ENCODE measurements around the gene STRIP1. TPM values are rescaled to one million over a fixed set of nuclear protein-coding genes. Genes with fewer than 3 reads are reported as not detected.

Gene STRIP1, protein sequence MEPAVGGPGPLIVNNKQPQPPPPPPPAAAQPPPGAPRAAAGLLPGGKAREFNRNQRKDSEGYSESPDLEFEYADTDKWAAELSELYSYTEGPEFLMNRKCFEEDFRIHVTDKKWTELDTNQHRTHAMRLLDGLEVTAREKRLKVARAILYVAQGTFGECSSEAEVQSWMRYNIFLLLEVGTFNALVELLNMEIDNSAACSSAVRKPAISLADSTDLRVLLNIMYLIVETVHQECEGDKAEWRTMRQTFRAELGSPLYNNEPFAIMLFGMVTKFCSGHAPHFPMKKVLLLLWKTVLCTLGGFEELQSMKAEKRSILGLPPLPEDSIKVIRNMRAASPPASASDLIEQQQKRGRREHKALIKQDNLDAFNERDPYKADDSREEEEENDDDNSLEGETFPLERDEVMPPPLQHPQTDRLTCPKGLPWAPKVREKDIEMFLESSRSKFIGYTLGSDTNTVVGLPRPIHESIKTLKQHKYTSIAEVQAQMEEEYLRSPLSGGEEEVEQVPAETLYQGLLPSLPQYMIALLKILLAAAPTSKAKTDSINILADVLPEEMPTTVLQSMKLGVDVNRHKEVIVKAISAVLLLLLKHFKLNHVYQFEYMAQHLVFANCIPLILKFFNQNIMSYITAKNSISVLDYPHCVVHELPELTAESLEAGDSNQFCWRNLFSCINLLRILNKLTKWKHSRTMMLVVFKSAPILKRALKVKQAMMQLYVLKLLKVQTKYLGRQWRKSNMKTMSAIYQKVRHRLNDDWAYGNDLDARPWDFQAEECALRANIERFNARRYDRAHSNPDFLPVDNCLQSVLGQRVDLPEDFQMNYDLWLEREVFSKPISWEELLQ
- polyA plus RNA-seq (ENCODE audit: insufficient read length): 57.4 TPM
- long read RNA-seq, donor 1, partial matches to known transcripts: 5 of 9 reads
- long read RNA-seq, donor 1, other reads (novel, unspliced or antisense): 0 of 9 reads
- long read RNA-seq, donor 2, partial matches to known transcripts: 7 of 9 reads
- long read RNA-seq, donor 2, other reads (novel, unspliced or antisense): 0 of 9 reads
- long read RNA-seq, donor 3, partial matches to known transcripts: 7 of 8 reads
- long read RNA-seq, donor 3, other reads (novel, unspliced or antisense): 0 of 8 reads
- long read RNA-seq, donor 4, partial matches to known transcripts: 0 of 1 reads
- long read RNA-seq, donor 4, other reads (novel, unspliced or antisense): 0 of 1 reads
- long read RNA-seq, donor 5, transcript STRIP1-201 (21 exons, 3,265 nt): major isoform, 6 of 12 reads
- long read RNA-seq, donor 5, partial matches to known transcripts: 5 of 12 reads
- long read RNA-seq, donor 5, other reads (novel, unspliced or antisense): 0 of 12 reads
- long read RNA-seq, donor 6, partial matches to known transcripts: 0 of 5 reads
- long read RNA-seq, donor 6, other reads (novel, unspliced or antisense): 0 of 5 reads
- long read RNA-seq, donor 7, transcript STRIP1-201 (21 exons, 3,265 nt): major isoform, 5 of 23 reads
- long read RNA-seq, donor 7, partial matches to known transcripts: 16 of 23 reads
- long read RNA-seq, donor 7, other reads (novel, unspliced or antisense): 0 of 23 reads
- long read RNA-seq, donor 8: 0 reads

DNA sequence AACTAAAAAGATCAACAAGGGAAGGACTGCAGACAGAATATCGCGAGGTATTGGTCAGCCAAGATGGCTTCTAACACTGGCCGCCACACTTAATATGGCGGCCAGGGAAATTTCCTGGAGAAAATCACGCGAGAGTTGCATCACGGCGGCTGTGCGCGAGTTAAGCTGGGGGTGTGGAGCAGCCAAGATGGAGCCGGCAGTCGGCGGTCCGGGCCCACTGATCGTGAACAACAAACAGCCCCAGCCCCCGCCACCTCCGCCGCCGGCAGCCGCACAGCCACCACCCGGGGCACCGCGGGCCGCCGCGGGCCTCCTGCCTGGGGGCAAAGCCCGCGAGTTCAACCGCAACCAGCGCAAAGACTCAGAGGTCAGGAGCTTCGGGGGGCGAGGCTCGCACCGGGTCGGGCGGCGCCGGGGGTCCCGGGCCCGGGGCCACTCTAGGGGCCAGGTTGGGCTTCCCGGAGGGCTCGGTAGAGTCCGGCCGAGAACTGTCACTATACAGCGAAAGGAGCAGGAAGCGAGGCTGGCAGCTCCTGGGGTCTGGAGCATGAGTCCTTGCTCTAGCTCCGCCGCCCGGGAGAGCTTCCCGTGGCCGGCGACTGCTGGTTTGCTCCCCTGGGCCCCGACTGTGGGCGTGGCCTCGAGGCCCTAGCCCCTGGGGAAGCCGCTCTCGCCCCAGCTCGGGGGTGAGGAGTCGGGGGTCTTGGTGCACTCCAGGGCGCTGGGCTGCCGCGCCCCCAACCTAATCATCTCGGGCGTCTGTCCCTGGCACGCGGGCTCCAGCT lies at the start of gene STRIP1:
TSS of gene STRIP1 (plus strand) at position 174 of the 785 bp plus-strand sequence. CDS start at position 188, 14 bp downstream.
- peak; percentile 96 for DNase-seq

DNA sequence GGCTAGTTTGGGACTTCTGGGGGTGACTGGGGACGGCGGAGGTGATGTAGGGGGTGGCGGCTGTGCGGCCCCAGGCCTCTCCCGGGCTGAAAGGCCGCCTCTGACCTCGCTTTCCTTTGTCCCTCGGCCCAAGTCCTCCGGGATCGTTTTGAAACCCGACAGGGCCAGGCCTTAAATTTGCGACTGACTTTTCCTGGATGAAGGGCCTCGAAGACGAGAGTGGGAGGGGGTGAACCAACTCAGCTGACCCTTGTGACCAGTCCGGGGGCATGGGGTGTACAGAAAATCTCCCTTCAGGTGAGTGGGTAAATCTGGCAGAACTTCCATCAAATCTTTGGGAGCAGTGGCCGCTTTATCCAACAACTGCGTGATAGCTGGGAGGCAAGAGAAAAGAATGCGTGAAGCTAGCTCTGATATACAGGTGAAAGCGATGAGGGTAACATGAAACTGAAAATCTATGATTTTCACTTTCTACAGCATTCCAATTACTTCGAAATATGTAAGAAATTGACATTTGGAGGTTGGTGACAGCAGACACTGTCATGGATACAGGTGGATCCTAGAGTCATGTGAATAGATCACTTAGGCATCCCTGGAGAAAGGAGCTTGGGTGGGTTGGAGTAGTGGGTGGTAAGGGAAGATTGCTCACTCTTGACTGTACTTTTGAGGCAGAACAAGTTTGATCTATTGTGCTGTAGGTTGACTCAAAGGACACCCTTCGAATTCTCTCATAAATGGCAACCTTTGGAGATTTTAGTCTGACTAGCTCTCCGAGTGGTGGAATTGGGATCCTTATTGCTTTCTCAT lies 49.0 kb upstream of the STRIP1 start:
- no peak for DNase-seq

DNA sequence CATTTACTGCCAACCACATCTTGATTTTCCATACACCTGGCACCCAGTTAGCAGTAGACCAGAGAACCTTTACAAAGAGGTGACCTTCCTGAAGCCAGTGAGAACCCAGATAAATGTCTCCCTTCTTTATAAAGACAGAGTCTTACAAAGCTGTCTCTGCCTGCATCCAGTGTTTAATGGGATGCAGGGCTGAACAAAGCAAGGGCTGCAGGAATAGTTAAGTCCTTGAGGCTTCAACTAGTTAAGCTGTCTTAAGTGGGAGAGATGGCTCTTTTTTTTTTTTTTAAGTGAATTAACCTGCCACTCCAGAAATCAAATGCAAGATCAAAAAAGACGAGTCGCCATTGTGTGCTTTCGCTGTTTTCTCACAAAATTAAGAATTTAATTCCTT lies 48.4 kb upstream of the STRIP1 start:
- DNase-seq: no peak

DNA sequence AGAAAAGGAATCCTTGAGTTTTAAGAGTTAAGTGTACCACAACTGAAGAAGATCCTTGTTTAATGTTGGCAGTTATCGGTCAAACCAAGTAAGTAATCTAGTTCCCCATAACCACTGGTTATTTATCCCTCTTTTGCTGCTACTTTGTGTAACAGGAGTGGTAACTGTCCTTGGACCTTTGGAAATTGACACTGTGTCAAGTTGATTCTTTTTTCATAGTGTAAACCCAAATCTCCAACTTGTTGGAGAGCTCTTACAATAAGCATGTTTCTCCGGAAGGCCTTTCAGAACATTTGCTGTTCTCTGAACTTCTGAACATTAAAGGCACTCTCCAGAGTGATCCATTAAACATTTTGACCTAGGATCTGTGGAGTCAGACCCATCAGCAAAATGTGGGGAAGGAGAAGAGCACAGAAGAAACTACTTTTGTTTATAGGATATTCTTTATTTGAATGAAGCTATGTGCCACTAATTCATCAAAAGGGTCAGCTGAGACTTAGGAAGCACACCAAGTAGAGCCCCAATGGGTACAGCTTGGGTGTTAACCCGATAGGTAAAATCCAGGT lies 46.0 kb upstream of the STRIP1 start:
- no peak for DNase-seq

DNA sequence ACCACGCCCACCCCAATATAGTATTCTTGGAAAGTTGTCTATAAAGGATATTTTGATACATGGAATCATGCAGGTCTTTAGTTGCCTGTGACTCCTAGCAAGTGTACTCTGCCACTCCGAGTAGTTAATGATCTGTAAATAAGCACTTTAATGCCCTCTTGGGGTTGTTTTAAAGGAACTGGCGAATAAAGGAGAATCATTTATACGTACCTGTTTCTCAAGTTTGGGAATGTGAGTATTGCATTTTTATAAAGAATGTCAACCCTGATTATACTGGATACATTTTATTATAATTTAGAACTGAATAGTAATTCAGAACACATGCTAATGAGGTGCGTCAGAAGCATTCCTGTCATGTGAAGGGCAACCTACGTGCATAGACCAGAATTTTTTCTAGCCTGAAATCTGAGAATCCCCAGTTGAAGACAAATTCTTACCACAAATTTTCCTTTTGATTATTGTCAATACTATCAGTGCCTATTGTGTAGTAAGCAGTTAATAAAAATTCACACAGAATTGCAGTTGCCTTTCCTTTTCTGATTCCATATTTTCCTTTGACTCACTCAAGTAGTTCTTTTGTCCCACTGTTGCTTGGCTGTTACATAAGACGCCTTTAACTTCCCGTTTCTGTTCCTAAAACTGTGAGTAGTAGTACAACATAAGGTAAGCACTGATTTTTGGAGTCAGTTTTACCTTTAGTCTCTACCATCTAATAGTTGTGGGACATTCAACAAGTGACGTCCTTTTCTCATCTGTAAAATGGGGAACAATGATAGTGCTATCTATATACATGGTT lies 44.7 kb upstream of the STRIP1 start:
- no peak for DNase-seq

DNA sequence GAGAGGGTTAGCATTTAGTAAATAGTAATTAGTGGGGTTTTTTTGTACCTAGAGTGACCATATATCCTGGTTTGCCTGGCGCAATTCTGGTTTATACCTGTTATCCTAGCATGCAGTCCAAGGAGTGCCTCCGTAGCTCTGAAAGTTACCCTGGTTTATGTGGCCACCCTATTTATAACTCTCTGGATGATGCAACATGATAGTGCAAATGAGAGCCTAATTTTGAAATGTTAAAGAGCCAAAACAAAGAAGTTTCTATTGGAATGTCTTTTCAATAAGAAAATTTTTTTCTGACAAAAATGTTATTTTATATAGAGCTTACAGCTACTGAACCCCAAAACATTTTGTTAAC lies 44.1 kb upstream of the STRIP1 start:
- no peak for DNase-seq

DNA sequence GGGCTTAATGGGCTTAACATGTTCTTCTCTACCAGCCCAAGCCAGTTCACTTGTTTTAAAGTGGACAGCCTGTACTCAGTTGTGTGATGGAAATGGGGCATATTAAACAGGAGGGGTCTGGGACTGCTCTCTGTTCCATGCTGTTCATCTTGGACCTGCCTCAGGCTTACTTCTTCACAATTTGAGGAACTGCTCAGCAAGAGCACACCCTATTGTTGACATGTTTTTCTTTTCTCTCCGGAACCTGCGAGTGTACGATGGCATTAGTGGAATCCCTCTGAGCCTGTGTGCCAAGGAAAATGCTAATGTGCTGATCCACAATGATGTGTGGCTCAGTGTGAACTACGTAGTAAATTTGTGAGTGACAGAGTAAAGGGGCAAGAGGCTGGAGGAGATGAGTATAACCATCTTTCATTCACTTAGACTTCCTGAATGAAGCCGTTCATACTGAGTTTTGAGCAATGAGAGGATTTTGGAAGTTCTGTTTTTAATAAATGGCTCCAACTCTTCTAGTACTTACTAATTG lies 43.0 kb upstream of the STRIP1 start:
- no peak for DNase-seq

DNA sequence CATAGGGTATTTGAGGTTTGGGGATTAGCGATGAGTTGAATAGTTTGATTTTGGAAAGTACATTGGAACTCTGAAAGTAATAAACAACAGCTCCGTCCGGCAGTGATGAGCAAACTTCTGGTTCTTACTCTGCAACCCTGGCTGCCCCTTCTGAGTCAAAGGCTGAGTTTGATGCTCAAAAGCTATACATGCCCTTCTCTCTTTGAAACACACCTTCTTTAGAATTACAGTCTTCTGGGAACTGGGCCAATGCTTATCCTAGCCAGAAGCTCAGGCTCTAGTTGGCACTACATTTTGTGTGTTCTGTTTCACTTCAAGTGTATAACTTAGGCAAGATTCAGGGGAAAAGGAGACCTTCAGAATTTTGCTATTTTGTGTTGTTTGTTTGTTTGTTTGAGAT lies 40.5 kb upstream of the STRIP1 start:
- DNase-seq: no peak

DNA sequence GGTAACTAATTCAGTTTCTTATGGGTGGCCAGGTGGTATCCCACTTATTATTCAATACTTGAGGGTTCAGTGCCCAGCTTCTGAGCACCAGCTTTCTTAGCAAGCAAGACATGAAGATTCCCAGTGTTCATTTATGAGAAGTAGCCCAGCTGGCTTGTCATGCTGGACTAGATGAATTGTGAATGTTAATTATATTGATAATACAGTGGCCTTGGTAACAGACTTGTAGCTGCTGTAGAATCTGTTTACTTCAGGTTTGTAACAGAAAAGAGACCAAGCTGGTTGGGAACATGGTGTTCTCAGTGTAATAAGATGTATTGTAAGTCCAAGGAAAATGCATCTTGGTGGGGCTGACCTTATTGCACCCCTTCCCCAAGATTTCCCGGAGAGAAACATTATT lies 39.8 kb upstream of the STRIP1 start:
- DNase-seq: no peak

DNA sequence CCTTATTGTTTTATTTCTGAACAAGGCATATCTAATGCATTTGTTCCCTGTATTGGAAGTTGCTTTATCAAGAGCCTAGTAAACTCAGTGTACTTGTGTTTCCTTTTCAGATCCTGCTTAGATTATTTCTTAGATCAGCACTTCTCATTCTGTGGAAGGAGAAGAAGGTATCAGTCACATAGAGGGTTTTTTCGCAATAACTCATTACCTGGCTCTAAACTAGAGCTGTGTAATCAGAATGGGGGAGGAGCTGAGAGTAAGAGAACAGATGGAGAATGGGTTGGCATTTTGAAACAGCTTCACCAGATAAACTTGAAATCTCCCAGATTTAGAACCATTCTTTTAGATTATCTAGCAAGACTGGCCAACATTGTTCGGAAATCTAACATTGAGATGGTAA lies 38.9 kb upstream of the STRIP1 start:
- no peak for DNase-seq

DNA sequence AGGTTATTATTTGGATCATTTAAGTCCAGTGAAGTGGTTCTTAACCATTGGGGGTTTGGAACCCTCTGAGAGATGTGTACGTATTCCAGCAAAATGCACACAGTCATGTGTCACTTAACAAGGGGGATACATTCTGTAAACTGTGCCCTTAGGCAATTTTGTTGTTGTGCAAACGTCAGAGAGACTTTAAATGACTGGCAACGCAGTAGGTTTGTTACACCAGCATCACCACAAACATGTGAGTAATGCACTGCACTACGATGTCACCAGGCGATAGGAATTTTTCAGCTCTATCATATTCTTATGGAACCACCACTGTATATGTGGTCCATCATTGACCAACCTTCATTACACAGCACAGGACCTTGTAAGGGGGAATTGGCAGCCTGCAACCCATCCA lies 37.9 kb upstream of the STRIP1 start:
- no peak for DNase-seq

DNA sequence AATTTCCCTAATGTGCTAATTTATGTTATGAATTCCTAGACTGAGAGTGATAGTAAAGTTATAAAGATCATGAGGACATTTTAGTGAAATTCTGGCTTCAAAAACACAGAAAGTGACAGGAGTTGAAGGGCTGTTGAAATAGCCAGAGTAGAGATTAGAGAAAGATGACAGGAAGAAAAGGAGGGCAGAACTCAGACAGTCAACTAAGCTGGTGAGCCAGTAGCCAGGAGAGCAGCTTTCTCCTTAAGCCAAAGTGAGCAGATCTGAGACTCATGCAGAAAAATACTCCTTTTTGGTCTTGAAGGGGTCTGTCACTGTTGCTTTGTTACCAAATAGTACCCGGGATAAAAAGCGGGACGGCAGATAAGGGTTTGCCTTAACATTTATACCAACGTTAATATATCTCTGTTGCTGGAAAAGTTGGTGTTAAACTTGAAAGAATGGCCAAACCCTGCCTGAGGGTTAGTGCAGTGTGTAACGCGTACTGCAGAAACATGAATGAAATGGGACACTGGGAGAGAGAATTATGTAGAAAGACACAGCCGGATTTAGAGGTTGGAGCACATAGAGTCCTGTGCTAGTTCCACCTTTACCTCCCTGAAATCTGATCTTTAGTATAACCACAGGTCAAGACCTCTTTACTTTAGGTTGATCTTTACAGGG lies 37.1 kb upstream of the STRIP1 start:
- DNase-seq: no peak

DNA sequence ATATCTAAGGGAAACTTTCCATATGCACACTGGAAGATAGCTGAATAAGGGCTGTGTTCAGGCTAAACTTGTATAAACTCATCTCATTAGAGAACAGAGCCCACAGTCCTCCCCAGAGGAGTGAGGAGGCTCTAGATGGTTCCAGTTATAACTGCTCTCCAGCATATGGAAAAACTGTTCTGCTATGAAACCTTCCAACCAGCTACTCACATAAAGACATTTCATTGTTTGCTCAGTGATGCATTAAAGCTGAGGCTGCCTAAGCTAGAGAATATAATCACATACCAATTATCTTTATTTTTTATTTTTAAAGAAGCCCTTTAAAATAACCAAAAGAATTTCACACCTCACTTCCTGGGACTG lies 36.6 kb upstream of the STRIP1 start:
- DNase-seq: no peak

DNA sequence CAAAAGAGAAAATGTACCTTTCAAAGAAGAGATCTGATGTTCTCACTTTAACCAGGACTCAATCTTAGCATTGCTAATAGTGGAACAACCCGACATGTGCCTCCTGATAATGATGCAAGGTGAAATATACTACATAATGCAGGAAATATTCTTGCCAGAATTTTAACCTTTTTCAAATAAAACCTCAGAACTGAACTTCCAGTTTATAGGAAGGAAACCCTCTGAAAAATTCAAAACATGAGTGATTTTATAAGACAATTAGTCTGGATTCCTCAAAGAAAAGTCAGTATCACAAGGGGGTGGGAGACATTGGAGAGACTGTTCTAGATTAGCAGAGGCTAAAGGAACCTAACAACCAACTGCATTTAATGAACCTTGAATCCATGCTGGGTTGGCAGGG lies 31.7 kb upstream of the STRIP1 start:
- DNase-seq: no peak

DNA sequence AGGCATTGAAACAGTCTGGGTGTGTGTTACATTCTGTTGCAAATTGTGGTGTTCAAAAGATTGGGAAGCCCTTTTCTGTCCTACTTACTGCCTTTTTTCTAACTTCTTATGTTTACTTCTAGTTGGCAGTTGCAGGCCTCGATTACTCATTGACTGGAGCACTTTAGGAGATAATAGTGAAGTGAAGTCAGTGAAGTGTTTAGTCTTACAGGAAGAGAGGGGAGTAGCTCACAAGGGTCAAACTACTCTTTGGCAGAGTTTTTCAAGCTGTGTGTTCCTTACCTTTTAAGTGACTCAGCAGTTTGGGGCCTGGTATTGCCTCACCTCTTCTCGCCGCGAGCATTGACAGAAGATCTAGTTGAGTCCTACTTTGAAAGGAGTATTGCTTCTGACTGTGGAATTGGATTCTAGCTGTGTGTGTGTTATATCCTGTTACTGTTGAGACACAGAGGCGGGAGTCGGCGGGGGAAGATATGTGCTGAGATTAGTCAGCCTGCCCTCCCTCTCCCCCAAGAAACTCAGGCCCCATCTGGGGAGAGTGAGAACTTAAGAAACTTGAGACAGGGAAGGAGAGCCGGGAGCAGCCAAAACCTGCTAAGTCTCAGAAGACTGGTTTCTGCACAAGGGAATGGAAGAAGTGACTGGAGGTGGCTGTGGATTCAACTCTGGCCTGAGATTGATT lies 30.5 kb upstream of the STRIP1 start:
- peak; percentile 72 for DNase-seq

DNA sequence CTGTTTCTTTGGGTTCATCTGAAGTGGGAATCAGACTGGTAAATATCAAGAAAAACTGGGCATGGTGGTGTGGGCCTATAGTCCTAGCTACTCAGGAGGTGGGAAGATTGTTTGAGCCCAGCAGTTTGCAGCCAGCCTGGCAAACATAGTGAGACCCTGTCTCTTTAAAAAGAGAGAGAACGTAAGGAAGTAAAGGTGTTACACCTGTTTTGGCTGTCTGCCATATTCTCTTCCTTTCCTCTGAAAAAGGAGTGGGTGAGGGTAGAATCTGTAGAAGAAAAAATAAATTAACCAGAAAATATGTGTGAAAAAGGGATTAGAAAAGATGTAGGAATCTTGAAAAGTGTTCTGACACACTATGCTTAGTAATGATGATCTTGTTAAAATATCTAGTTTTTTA lies 29.8 kb upstream of the STRIP1 start:
- DNase-seq: no peak

DNA sequence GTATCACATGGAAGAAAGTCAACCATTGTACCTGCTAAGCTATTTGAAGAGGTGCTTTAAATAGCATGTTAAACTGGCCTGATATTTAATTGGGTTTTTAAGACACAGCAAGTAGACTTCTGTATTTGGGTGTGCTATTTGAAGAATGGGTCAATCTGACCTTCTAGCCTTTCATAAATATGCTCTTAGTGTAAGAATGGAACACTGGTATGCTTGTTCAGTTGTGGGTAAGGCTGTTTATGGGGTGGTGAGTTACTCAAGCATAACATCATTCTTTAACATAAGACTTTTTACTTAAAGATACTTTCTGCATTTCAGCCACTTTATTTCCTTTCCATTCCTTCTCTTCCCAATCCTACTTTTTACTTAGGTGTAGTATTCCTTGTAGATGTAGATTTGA lies 28.5 kb upstream of the STRIP1 start:
- DNase-seq: no peak

DNA sequence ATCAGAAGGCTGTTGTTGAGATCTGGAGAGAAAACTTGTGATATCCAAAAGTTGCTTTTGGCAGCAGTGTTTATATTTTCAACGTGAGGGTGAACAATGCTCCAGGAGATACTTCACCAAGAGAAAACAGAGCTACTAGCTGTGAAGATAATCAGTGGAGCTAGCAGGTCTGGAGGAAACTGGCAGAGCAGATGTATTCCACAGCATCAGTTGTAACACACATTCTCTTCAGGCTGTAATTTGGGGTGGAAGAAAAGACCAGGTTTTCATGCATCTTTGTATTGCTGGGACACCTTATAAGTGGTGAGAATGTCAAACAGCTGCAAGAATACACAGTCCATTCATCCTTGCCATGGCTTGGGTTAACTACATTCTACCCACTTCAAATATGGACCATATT lies 27.9 kb upstream of the STRIP1 start:
- DNase-seq: no peak

Data from left kidney (tissue), 8 donors.